HG03469 (cell line): Measurements from ENCODE around the gene RGS21.
"Not testable (repeated sequence)": the region's sequence is repeated elsewhere in the genome, so short reads cannot be mapped to it uniquely, and the experiment has no call there.

ENCODE experiments used
- ATAC-seq: cut with Tn5 transposase; IDR thresholded peaks from one replicate; pipeline ENCODE4 v1.9.1; 2021; ENCODE audit warnings: mild to moderate bottlenecking, moderate library complexity, moderate number of reproducible peaks; ENCODE audit not compliant: unreplicated experiment

RGS21 gene, protein sequence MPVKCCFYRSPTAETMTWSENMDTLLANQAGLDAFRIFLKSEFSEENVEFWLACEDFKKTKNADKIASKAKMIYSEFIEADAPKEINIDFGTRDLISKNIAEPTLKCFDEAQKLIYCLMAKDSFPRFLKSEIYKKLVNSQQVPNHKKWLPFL

GRCh38 chr1:192316942-192317450, at the start of gene RGS21:
RGS21 (plus strand) TSS chr1:192316992; CDS start chr1:192343037, 26,045 bp downstream.
- no peak for ATAC-seq

- ATAC-seq = no peak
Measured at GRCh38 chr1:192268468-192269052, 48.2 kb upstream of the RGS21 start.

DNA sequence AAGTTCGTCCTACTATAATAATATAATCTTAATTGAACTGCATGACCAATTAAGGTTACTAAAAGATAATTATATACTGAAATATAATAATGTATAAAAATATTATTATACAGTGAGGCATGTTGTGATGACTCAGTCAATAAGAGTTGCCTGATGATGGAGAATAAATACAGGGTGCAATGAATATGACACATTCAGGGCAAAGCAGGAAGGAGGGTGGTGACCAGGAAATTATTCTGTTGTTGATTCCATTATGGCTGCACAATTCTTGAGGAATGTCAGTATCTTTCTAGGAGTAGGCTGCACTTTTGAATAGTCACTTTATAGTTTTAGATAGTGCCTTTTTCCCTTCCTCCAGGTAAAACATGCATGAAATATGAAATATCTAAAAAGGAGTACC, 46.4 kb upstream of the RGS21 start:
- ATAC-seq = no peak

GRCh38 chr1:192272732-192273131, 44.1 kb upstream of the RGS21 start:
- no peak for ATAC-seq

GRCh38 chr1:192274588-192274987, 42.2 kb upstream of the RGS21 start:
- ATAC-seq = no peak

DNA sequence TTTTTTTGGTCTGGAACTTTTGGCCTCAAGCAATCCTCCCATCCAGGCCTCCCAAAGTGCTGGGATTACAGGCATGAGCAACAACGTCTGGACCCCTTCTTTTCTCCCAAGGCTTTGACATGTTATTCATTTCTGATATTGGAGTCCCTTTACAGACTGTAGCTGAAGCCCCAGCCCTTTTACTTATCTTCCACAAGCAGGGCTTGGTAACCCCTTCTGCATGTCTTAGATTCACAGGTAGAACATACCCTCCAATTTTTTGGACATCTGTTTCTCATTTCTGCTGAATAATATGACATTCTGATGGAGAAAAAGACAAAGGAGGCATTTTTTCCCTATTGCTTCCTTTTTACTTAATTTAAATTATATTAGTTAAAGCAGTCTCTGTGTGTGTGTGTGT, 39.2 kb upstream of the RGS21 start:
- no peak for ATAC-seq

DNA sequence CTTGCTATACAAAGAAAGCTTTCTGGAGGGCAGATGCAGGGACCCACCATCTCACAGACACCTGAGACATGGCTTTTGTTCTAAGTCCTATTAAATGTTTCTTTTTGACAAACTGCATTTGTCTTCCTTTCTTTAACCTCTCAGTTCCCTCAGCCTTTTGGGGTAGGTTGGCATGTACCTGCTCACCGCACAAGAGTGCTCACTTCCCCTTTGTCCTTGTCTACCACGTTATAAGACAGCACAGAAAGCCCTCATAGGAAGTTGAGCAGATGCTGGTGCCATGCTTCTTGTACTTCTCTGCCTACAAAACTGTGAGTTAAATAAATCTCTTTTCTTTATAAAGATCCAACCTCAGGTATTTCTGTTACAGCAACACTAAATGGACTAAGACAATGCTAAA, 31.9 kb upstream of the RGS21 start:
- peak; percentile 71 for ATAC-seq

- no peak for ATAC-seq
Measured at GRCh38 chr1:192303029-192303428, 13.8 kb upstream of the RGS21 start.

- ATAC-seq = not testable (repeated sequence)
Measured at GRCh38 chr1:192308314-192308713, 8.5 kb upstream of the RGS21 start.

DNA sequence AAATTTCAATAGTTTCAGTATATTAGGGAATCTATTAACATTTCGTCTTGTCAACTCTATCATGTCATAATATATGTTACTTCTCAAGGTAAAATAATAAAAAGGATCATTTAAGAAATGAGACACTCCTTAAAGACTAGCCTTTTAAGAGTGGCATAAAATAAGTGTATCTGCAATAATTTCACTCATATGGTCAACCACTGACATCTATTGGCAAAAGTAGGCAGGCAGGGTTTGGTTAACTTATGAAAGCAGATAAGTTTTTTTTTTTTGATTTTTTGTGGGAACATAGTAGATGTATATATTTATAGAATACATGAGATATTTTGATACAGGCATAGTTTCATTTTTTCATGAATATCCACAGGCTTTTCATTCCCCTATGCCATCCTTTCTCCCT, 5.5 kb upstream of the RGS21 start:
- no peak for ATAC-seq

- no peak for ATAC-seq
Measured at GRCh38 chr1:192327997-192328396, 11.2 kb downstream of the RGS21 start.

GRCh38 chr1:192342842-192343241, 26.1 kb downstream of the RGS21 start:
- ATAC-seq = no peak

- no peak for ATAC-seq
Measured at GRCh38 chr1:192343344-192343743, 26.6 kb downstream of the RGS21 start.

DNA sequence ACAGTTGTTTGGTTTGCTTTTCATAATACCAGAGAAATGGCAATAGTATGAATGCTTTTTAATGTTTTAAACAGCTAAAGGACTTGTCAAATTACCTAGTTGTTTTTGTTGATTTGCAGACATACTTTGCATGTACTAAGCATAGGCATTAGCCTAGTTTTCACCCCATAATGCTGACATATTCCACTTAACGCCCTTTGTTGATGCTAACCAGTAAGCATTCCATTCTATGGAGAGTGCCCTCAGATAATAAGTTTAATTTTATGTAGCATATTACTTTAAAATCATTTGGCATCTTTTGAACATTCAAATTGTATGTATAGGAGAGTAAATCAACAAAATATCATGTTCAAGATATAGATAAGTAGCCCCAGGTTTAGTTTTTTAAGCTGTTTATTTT, 32.5 kb downstream of the RGS21 start:
- ATAC-seq = no peak

GRCh38 chr1:192350356-192350755, 33.6 kb downstream of the RGS21 start:
- no peak for ATAC-seq

GRCh38 chr1:192351550-192351949, 34.8 kb downstream of the RGS21 start:
- no peak for ATAC-seq

- no peak for ATAC-seq
Measured at GRCh38 chr1:192357924-192358323, 41.1 kb downstream of the RGS21 start.

DNA sequence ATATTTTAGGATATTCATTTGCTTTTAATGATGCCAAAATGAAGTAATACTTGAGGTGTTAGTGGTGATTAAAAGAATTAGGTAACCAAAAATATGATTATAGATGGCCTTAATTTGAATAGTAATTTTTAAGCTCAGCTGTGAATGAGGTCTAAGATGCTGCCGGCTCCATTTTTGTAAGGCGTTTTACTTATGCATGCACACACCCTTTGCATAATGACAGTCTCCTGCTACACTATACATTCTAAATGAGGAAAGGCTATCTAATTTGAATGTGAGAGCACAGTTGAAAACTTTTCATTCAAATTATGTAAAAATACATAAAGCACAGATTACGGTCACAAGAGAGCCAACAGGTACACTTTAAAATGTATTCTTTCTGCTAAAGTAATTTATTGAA, 41.6 kb downstream of the RGS21 start:
- ATAC-seq = no peak

- ATAC-seq = no peak
Measured at GRCh38 chr1:192358822-192359221, 42.0 kb downstream of the RGS21 start.

DNA sequence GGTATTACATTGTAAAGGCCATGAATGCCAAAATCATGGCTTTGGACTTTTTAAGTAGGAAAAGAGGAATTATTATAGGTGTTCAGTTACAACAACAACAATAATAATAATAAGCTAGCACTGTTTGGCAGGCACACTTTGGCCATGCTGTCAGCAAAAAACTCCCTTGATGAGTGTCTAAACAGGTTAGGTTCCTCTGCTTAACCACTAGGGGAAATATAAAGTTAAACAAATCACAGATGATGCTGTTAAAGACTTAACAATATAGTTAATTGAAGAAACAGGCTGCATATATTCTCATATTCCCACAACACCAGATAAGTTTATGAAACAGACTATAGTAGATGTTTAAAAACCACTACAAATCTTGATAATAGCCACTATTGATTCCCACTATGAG, 46.4 kb downstream of the RGS21 start:
- ATAC-seq = no peak

- ATAC-seq = no peak
Measured at GRCh38 chr1:192367436-192367835, 50.6 kb downstream of the RGS21 start.

DNA sequence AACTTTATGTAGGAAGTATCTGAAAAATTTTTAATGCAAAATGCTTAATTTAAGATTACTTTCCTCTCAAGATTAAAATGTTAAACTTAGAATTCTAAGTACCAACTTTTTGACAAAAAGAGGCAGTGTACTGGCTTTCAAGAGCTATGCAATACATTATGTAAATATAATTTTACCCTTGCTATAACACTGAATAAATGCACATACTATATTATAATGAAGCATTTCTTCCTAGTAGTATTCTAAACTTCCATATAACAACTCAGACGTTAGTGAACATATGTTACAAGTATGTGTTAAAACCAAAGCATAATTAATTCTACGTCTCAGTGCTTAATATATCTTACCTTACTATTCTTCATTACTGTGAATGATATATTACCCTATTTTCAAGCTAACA, 58.5 kb downstream of the RGS21 start:
- no peak for ATAC-seq

DNA sequence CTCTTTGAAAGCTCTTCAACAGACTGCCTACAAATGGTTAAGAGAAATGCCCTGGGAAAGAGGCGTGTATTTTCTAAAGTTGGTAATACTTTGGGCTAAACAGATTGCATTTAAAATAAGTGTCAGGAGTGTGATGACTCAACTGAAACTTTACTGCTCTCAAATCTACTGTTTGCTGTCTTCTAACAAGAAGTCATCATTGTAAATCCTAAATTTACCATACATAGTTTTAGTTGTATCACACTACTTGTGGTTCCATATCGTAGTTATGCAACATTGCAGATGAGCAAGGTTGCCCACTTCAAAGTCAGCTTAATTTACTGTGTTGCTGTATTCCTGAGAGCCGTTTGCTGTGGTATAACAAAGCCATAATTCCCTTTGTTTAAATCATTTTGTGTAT, 59.6 kb downstream of the RGS21 start:
- no peak for ATAC-seq
